Measurements from ENCODE around the gene CBLN1.

CBLN1 gene

DNA sequence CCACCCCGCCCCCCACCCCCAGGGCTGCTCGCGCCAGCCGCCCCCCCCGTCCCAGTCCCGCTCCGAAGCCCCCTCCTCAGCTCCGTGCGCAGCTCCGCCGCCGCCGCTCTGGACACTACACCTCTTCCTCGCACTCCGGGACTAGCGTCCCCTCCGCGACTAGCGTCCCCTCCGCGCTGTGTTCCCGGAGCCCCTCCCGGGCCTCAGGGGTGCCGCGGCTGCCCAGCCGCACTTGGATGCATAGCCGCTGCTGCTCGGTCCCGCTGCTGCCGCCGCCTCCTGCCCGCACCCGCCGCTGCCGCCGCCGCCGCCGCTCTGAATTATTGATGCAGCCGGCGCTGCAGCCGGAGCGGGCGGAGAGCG lies at the start of gene CBLN1:
Gene CBLN1, minus strand, starts transcription at position 359 of the 363 bp plus-strand sequence. CDS start 373 bp downstream, outside the sequence.
- TF ChIP-seq, protein P1, sequence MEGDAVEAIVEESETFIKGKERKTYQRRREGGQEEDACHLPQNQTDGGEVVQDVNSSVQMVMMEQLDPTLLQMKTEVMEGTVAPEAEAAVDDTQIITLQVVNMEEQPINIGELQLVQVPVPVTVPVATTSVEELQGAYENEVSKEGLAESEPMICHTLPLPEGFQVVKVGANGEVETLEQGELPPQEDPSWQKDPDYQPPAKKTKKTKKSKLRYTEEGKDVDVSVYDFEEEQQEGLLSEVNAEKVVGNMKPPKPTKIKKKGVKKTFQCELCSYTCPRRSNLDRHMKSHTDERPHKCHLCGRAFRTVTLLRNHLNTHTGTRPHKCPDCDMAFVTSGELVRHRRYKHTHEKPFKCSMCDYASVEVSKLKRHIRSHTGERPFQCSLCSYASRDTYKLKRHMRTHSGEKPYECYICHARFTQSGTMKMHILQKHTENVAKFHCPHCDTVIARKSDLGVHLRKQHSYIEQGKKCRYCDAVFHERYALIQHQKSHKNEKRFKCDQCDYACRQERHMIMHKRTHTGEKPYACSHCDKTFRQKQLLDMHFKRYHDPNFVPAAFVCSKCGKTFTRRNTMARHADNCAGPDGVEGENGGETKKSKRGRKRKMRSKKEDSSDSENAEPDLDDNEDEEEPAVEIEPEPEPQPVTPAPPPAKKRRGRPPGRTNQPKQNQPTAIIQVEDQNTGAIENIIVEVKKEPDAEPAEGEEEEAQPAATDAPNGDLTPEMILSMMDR (IDR thresholded peaks at IDR 0.05; ENCODE audit: unreplicated experiment in 3 of 3), result no peak
- no peaks in the 10 kb centered on the region for H3K36me3 Mint-ChIP-seq (ENCODE audit: low read depth)
- peaks cover 94% of the 10 kb centered on the region for H3K27me3 Mint-ChIP-seq (ENCODE audit: low read depth)
- no peak within 1 kb of the TSS for H3K27ac Mint-ChIP-seq
- H3K4me1 Mint-ChIP-seq, result peaks cover 11% of the 10 kb centered on the region
- H3K9me3 Mint-ChIP-seq, result no peaks in the 10 kb centered on the region
- H3K4me3 Mint-ChIP-seq, result peak within 1 kb of the TSS; percentile 72 to 78 (median 77)

DNA sequence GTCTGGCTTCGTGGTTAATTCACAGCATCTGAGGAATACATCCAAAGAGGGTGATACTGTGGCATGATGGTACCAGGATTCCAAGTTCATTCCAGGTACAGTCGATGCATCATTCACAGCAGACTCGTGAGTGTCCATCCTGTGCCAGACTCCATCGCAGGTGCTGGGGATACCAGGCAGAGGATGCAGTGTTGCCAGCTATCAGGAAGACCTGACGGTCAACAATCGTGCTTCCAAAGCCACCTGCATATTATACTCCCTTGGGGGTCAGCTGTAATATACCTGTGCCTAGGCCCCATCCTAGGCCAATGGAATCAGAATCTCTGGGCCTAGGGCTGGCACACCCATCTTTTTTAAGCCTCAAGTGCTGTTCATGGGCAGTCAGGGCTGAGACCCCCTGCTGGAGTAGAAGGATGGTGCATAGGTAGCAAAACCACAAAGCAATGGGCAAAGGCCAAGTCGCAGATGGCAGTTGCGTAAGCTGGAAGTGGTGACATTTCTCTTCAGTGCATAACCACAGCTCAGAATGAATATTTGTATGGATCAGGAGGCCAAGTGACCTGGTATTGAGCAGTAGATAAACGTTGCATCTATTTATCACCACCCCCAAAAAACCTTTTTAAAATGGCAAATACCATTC lies 49.0 kb upstream of the CBLN1 start:
- TF ChIP-seq, protein P1 (IDR thresholded peaks at IDR 0.05; ENCODE audit: unreplicated experiment in 3 of 3), result no peak
- H3K9me3 Mint-ChIP-seq, result no peaks in the 10 kb centered on the region
- H3K27ac Mint-ChIP-seq, result no peak overlapping the region

DNA sequence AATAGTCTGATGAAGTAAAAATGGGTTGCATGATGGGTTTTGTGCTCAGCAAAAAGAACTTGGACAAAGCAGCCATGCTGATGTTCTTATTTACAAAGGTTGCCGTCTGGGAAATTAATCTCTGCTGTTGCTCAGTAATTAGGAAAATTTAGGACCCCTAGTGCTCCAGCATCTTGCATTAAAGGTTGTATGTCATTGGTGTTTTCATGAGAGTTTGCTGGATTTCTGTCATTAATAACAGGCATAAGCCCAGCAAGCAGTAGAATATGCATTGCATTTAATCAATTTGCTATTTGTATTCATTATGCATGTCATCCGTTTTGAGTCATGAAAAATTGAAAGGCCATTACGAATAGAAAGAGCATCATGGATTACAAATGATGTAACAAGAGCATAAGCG lies 46.7 kb upstream of the CBLN1 start:
- TF ChIP-seq, protein P1 (IDR thresholded peaks at IDR 0.05; ENCODE audit: unreplicated experiment in 3 of 3), result no peak
- no peak overlapping the region for H3K27ac Mint-ChIP-seq
- no peaks in the 10 kb centered on the region for H3K9me3 Mint-ChIP-seq
- no peaks in the 10 kb centered on the region for H3K36me3 Mint-ChIP-seq (ENCODE audit: low read depth)
- H3K4me3 Mint-ChIP-seq, result no peak overlapping the region
- peaks cover 25% of the 10 kb centered on the region for H3K27me3 Mint-ChIP-seq (ENCODE audit: low read depth)
- H3K4me1 Mint-ChIP-seq, result no peaks in the 10 kb centered on the region

More for the DNA sequence above, 49.0 kb upstream of the CBLN1 start:
- no peaks in the 10 kb centered on the region for H3K36me3 Mint-ChIP-seq (ENCODE audit: low read depth)
- H3K4me1 Mint-ChIP-seq, result no peaks in the 10 kb centered on the region
- no peak overlapping the region for H3K4me3 Mint-ChIP-seq
- H3K27me3 Mint-ChIP-seq (ENCODE audit: low read depth), result peaks cover 24% of the 10 kb centered on the region

DNA sequence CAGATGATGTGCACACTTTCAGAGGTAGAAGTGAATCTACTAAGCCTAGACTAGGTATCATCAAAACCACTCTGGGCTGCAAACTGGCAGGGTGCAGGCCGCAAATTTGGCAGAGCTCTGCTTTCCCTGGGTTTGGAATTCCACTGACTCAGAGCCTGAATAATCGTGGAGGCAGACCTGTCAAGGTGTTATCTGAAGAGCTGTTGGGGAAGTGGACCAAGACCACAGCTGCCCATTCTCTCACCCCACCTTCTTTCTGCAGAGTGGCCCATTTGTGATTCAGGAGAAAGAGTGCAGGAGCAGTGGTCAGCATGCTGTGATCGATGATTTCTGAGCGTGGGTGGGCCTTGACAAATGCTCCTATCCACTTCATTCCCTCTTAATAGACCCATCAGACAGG lies 45.8 kb upstream of the CBLN1 start:
- no peak overlapping the region for H3K4me3 Mint-ChIP-seq
- TF ChIP-seq, protein P1 (IDR thresholded peaks at IDR 0.05; ENCODE audit: unreplicated experiment in 3 of 3), result no peak
- no peaks in the 10 kb centered on the region for H3K4me1 Mint-ChIP-seq
- no peaks in the 10 kb centered on the region for H3K9me3 Mint-ChIP-seq
- peaks cover 27% of the 10 kb centered on the region for H3K27me3 Mint-ChIP-seq (ENCODE audit: low read depth)
- H3K27ac Mint-ChIP-seq, result no peak overlapping the region
- no peaks in the 10 kb centered on the region for H3K36me3 Mint-ChIP-seq (ENCODE audit: low read depth)

DNA sequence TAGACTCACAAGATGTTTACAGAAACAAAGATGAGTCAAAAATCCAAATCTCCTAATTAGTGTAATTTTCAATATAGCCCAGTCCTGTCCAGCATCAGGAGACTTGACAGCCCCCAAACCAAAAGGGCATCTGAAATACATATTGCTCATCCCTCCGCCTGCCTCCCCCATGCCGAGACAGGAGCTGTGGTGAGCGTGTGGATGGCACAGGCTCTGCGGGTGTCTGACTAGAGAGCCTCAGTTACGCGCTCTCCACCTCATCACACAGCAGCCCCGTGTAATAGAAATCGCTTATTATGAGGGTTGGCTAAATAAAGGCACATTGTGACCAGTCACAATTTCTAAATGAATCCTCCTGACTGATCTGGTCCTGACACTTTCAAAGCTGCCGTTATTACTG lies 43.1 kb upstream of the CBLN1 start:
- Mint-ChIP-seq H3K4me3 (no peak overlapping the region), H3K36me3 (ENCODE audit: low read depth) (no peaks in the 10 kb centered on the region), H3K9me3 (peaks cover 7% of the 10 kb centered on the region), H3K27ac (no peak overlapping the region), H3K27me3 (ENCODE audit: low read depth) (peaks cover 18% of the 10 kb centered on the region), H3K4me1 (no peaks in the 10 kb centered on the region)
- TF ChIP-seq, protein P1 (IDR thresholded peaks at IDR 0.05; ENCODE audit: unreplicated experiment in 3 of 3), result no peak

DNA sequence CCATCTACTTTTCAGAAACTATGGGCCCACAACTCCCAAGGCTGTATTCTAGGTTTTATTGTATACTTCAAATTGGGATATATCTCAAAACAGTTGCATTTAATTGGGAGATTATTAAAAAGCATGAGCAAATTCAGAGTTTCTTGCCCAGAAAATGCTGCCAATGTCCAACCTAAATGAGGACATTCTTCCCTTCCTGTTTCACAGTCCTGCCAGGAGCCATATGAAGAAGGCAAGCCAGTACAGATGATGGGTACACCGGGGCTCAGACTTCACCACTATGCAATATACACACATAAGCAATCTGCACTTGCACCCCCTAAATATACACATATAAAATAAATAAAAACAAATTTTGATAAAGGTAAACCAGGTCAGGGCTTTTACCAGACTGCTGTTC lies 34.0 kb upstream of the CBLN1 start:
- TF ChIP-seq, protein P1 (IDR thresholded peaks at IDR 0.05; ENCODE audit: unreplicated experiment in 3 of 3), result no peak
- H3K4me1 Mint-ChIP-seq, result no peaks in the 10 kb centered on the region
- H3K27ac Mint-ChIP-seq, result no peak overlapping the region
- peaks cover 5% of the 10 kb centered on the region for H3K9me3 Mint-ChIP-seq
- no peaks in the 10 kb centered on the region for H3K36me3 Mint-ChIP-seq (ENCODE audit: low read depth)
- H3K27me3 Mint-ChIP-seq (ENCODE audit: low read depth), result peaks cover 37% of the 10 kb centered on the region
- H3K4me3 Mint-ChIP-seq, result no peak overlapping the region

All from nephron (organoid).